Hepatocyte (in vitro differentiated cells): ENCODE results near the gene TIAM1. TPM values are rescaled to one million over a fixed set of nuclear protein-coding genes. Genes with fewer than 3 reads are reported as not detected.

Experiments used
- DNase-seq: peaks from one replicate; pipeline ENCODE4 v3.0.0-alpha.2; 2016; ENCODE audit warnings: low spot score
- H2AFZ ChIP-seq: fragments of 200-600 bp; sonication (generic); 2 replicates; pipeline ENCODE4 v1.6.0; 2016; ENCODE audit warnings: antibody characterized with exemption, mild to moderate bottlenecking
- H3K27ac ChIP-seq: fragments of 200-600 bp; sonication (generic); 2 replicates; pipeline ENCODE4 v1.5.1; 2016; ENCODE audit warnings: mild to moderate bottlenecking
- H3K27me3 ChIP-seq: fragments of 200-600 bp; sonication (generic); 2 replicates; pipeline ENCODE4 v1.6.1; 2016
- H3K36me3 ChIP-seq: fragments of 200-600 bp; sonication (generic); replicated peaks from 2 replicates; pipeline ENCODE4 v1.5.1; 2016; ENCODE audit warnings: low read depth; ENCODE audit not compliant: insufficient read depth
- H3K4me1 ChIP-seq: fragments of 200-600 bp; sonication (generic); 2 replicates; pipeline ENCODE4 v1.5.1; 2016; ENCODE audit warnings: mild to moderate bottlenecking, moderate library complexity; ENCODE audit not compliant: insufficient read depth
- H3K4me2 ChIP-seq: fragments of 200-600 bp; sonication (generic); 2 replicates; pipeline ENCODE4 v1.6.0; 2016
- H3K4me3 ChIP-seq: fragments of 200-600 bp; sonication (generic); 2 replicates; pipeline ENCODE4 v1.5.1; 2016; ENCODE audit warnings: mild to moderate bottlenecking
- H3K79me2 ChIP-seq: fragments of 200-600 bp; sonication (generic); 2 replicates; pipeline ENCODE4 v1.6.0; 2017; ENCODE audit warnings: mild to moderate bottlenecking
- H3K9me2 ChIP-seq: fragments of 200-600 bp; sonication (generic); replicated peaks from 2 replicates; pipeline ENCODE4 v1.6.0; 2017; ENCODE audit warnings: mild to moderate bottlenecking; ENCODE audit not compliant: insufficient read depth
- H3K9me3 ChIP-seq: fragments of 200-600 bp; sonication (generic); 2 replicates; pipeline ENCODE4 v1.5.1; 2016; ENCODE audit warnings: low read depth, mild to moderate bottlenecking
- H4K20me1 ChIP-seq: fragments of 200-600 bp; sonication (generic); 2 replicates; pipeline ENCODE4 v1.6.0; 2016; ENCODE audit warnings: mild to moderate bottlenecking; ENCODE audit not compliant: insufficient read depth, poor library complexity, severe bottlenecking
- CTCF ChIP-seq: fragments of 200-600 bp; sonication (generic); IDR thresholded peaks from 2 replicates; pipeline ENCODE4 v1.5.1; 2016; ENCODE audit warnings: antibody characterized with exemption, mild to moderate bottlenecking; ENCODE audit not compliant: poor library complexity
- EZH2 ChIP-seq: fragments of 200-600 bp; sonication (generic); IDR thresholded peaks from 2 replicates; pipeline ENCODE4 v1.6.1; 2016; ENCODE audit warnings: antibody characterized with exemption, mild to moderate bottlenecking, borderline replicate concordance
- EZH2phosphoT487 ChIP-seq: fragments of 200-600 bp; sonication (generic); IDR thresholded peaks from one replicate; pipeline ENCODE4 v1.6.1; 2018; ENCODE audit warnings: antibody characterized with exemption, mild to moderate bottlenecking, low read depth, moderate library complexity; ENCODE audit not compliant: unreplicated experiment, severe bottlenecking
- WGBS: methylation state at CpG from one replicate; pipeline ENCODE4 v1.1.6; 2016; ENCODE audit warnings: low lambda C conversion rate; ENCODE audit errors: missing lambda C conversion rate; 5-methylcytosine and 5-hydroxymethylcytosine counted together
- polyA plus RNA-seq: library from polyadenylated mRNA; unstranded; fragments of >200 nt; fragmentation: Nextera tagmentation; extraction: Ambion mirVana; gene quantifications from 2 replicates; pipeline ENCODE4 v1.2.1, GENCODE V29; 2016
- total RNA-seq: library from RNA; depleted of rRNA; stranded (reverse); fragments of >200 nt; gene quantifications from 2 replicates; pipeline ENCODE4 v1.2.3, GENCODE V29; 2014

The TIAM1 gene
- total and polyA plus RNA-seq, 2 experiments from 2014 or later: 8.8 TPM

- no peak overlapping the region for H3K4me2 ChIP-seq
- H3K9me2 ChIP-seq: no peaks in the 10 kb centered on the region
- no peaks in the 10 kb centered on the region for H3K79me2 ChIP-seq
- H3K36me3 ChIP-seq: no peaks in the 10 kb centered on the region
- DNase-seq: no peak
- no peak overlapping the region for H3K4me3 ChIP-seq
- no peak for TF ChIP-seq CTCF
- no peak overlapping the region for H3K27ac ChIP-seq
- H3K27me3 ChIP-seq: no peaks in the 10 kb centered on the region
- no peaks in the 10 kb centered on the region for H3K9me3 ChIP-seq
- H3K4me1 ChIP-seq: no peaks in the 10 kb centered on the region
- H4K20me1 ChIP-seq: no peaks in the 10 kb centered on the region
- WGBS: 97% methylated on average over 4 of the region's 4 CpGs
- H2AFZ ChIP-seq: no peak overlapping the region
Measured at GRCh38 chr21:31078216-31078615, 265.8 kb downstream of the TIAM1 start.

- no peaks in the 10 kb centered on the region for H3K4me1 ChIP-seq
- no peaks in the 10 kb centered on the region for H3K9me3 ChIP-seq
- DNase-seq: no peak
- H3K9me2 ChIP-seq: no peaks in the 10 kb centered on the region
- TF ChIP-seq EZH2 (no peak), EZH2phosphoT487 (no peak), CTCF (no peak)
- 93% methylated on average over 6 of the region's 6 CpGs for WGBS
- H3K27ac ChIP-seq: no peak overlapping the region
- H3K4me3 ChIP-seq: no peak overlapping the region
- H3K36me3 ChIP-seq: no peaks in the 10 kb centered on the region
- H4K20me1 ChIP-seq: no peaks in the 10 kb centered on the region
- H3K27me3 ChIP-seq: no peaks in the 10 kb centered on the region
- H3K79me2 ChIP-seq: no peaks in the 10 kb centered on the region
- H2AFZ ChIP-seq: no peak overlapping the region
- H3K4me2 ChIP-seq: no peak overlapping the region
Measured at GRCh38 chr21:31075848-31076247, 268.2 kb downstream of the TIAM1 start.

- no peak overlapping the region for H3K27ac ChIP-seq
- DNase-seq: no peak
- H3K4me1 ChIP-seq: no peaks in the 10 kb centered on the region
- H4K20me1 ChIP-seq: no peaks in the 10 kb centered on the region
- H2AFZ ChIP-seq: no peak overlapping the region
- H3K9me2 ChIP-seq: no peaks in the 10 kb centered on the region
- TF ChIP-seq CTCF (no peak), EZH2 (no peak), EZH2phosphoT487 (no peak)
- H3K4me3 ChIP-seq: no peak overlapping the region
- no peaks in the 10 kb centered on the region for H3K79me2 ChIP-seq
- 67% methylated on average over 4 of the region's 4 CpGs for WGBS
- no peaks in the 10 kb centered on the region for H3K27me3 ChIP-seq
- H3K36me3 ChIP-seq: no peaks in the 10 kb centered on the region
- no peaks in the 10 kb centered on the region for H3K9me3 ChIP-seq
- no peak overlapping the region for H3K4me2 ChIP-seq
Measured at GRCh38 chr21:31072533-31072932, 271.5 kb downstream of the TIAM1 start.
